Neural cell (in vitro differentiated cells): ENCODE results near the gene TMOD2. TPM values are rescaled to one million over a fixed set of nuclear protein-coding genes. Genes with fewer than 3 reads are reported as not detected.

Experiments used
- H2AFZ ChIP-seq: fragments of 200-600, 300-800 bp; sonication (generic), shearing (Covaris generic); 2 replicates; pipeline ENCODE4 v1.6.0; 2014; ENCODE audit warnings: low read depth, mild to moderate bottlenecking, antibody characterized with exemption, low read length, moderate library complexity
- H3F3A ChIP-seq: fragments of 200-600 bp; shearing (Covaris generic); 2 replicates; pipeline ENCODE4 v1.6.1; 2016; ENCODE audit warnings: mild to moderate bottlenecking, moderate library complexity, mixed read lengths, antibody characterized with exemption, low read length; ENCODE audit not compliant: insufficient read depth, poor library complexity, severe bottlenecking
- H3K27ac ChIP-seq: fragments of 200-600, 300-800 bp; sonication (generic), shearing (Covaris generic); 2 replicates; pipeline ENCODE4 v1.5.1; 2014; ENCODE audit warnings: mild to moderate bottlenecking, low read length, moderate library complexity
- H3K27me3 ChIP-seq: fragments of 300-800, 200-600 bp; sonication (generic), shearing (Covaris generic); 2 replicates; pipeline ENCODE4 v1.6.0; 2014; ENCODE audit warnings: mild to moderate bottlenecking, low read depth, low read length, moderate library complexity; ENCODE audit not compliant: insufficient read depth
- H3K36me3 ChIP-seq: fragments of 300-800, 200-600 bp; sonication (generic), shearing (Covaris generic); 2 replicates; pipeline ENCODE4 v1.5.1; 2014; ENCODE audit warnings: mild to moderate bottlenecking, antibody characterized with exemption, low read length, moderate library complexity; ENCODE audit not compliant: insufficient read depth
- H3K4me2 ChIP-seq: fragments of 300-800, 200-600 bp; sonication (generic), shearing (Covaris generic); 2 replicates; pipeline ENCODE4 v1.6.0; 2014; ENCODE audit warnings: mild to moderate bottlenecking, low read length
- H3K4me3 ChIP-seq: fragments of 300-800, 200-600 bp; sonication (generic), shearing (Covaris generic); 2 replicates; pipeline ENCODE4 v1.5.1; 2014; ENCODE audit warnings: mild to moderate bottlenecking, low read length, moderate library complexity
- H3K79me2 ChIP-seq: fragments of 200-600 bp; shearing (Covaris generic); replicated peaks from 2 replicates; pipeline ENCODE4 v1.6.0; 2014; ENCODE audit warnings: mild to moderate bottlenecking, low read length, moderate library complexity; ENCODE audit not compliant: insufficient read depth
- H3K9ac ChIP-seq: fragments of 300-800, 200-600 bp; sonication (generic), shearing (Covaris generic); 2 replicates; pipeline ENCODE4 v1.6.1; 2016; ENCODE audit warnings: mild to moderate bottlenecking, low read length, mixed read lengths
- H3K9me2 ChIP-seq: fragments of 200-600 bp; shearing (Covaris generic); 2 replicates; pipeline ENCODE4 v1.6.1; 2016; ENCODE audit warnings: mild to moderate bottlenecking, low read length, mixed read lengths; ENCODE audit not compliant: insufficient read depth
- H3K9me3 ChIP-seq: fragments of 200-600, 300-800 bp; sonication (generic), shearing (Covaris generic); 2 replicates; pipeline ENCODE4 v1.6.1; 2016; ENCODE audit warnings: mild to moderate bottlenecking, mixed run types, low read length, moderate library complexity, mixed read lengths
- H4K20me1 ChIP-seq: fragments of 200-600 bp; shearing (Covaris generic); 2 replicates; pipeline ENCODE4 v1.6.1; 2016; ENCODE audit warnings: mild to moderate bottlenecking, mixed run types; ENCODE audit not compliant: insufficient read depth
- EP300 ChIP-seq: fragments of 450-650 bp; conservative IDR thresholded peaks from 2 replicates; pipeline ENCODE4 v1.6.1; 2014; ENCODE audit warnings: antibody characterized with exemption, mild to moderate bottlenecking, moderate library complexity; ENCODE audit not compliant: poor library complexity, severe bottlenecking
- EZH2 ChIP-seq: fragments of 200-600, 300-800 bp; shearing (Covaris generic), sonication (generic); IDR thresholded peaks from 2 replicates; pipeline ENCODE4 v1.6.1; 2014; ENCODE audit warnings: antibody characterized with exemption, low read length, borderline replicate concordance, mild to moderate bottlenecking; ENCODE audit not compliant: insufficient read depth, poor library complexity, severe bottlenecking
- MXI1 ChIP-seq: fragments of 450-650 bp; conservative IDR thresholded peaks from 2 replicates; pipeline ENCODE4 v1.6.1; 2014; ENCODE audit warnings: antibody characterized with exemption, mild to moderate bottlenecking; ENCODE audit not compliant: poor library complexity, severe bottlenecking
- POLR2AphosphoS5 ChIP-seq: IDR thresholded peaks from 2 replicates; pipeline ENCODE4 v1.6.1; 2012
- RAD21 ChIP-seq: fragments of 450-650 bp; conservative IDR thresholded peaks from 2 replicates; pipeline ENCODE4 v1.6.1; 2014; ENCODE audit warnings: antibody characterized with exemption, mild to moderate bottlenecking, moderate library complexity
- SMC3 ChIP-seq: fragments of 450-650 bp; conservative IDR thresholded peaks from 2 replicates; pipeline ENCODE4 v1.6.1; 2014; ENCODE audit warnings: antibody characterized with exemption, mild to moderate bottlenecking, moderate library complexity; ENCODE audit not compliant: poor library complexity
- TAF1 ChIP-seq: IDR thresholded peaks from 2 replicates; pipeline ENCODE4 v1.6.1; 2012; ENCODE audit warnings: low read depth
- polyA plus RNA-seq: library from polyadenylated mRNA; depleted of rRNA; stranded (reverse); fragments of >200 nt; gene quantifications from 2 replicates; pipeline ENCODE4 v1.2.3, GENCODE V29; 2014
- TF ChIP-seq, protein P1 (sequence below): IDR thresholded peaks from 2 replicates; pipeline ENCODE4 v1.6.1; 2012; ENCODE audit warnings: borderline replicate concordance
- TF ChIP-seq, protein P2 (sequence below): fragments of 450-650 bp; IDR thresholded peaks from 2 replicates; pipeline ENCODE4 v1.5.1; 2014; ENCODE audit warnings: antibody characterized with exemption, mild to moderate bottlenecking, moderate library complexity; ENCODE audit not compliant: poor library complexity, severe bottlenecking

Gene TMOD2
- polyA plus RNA-seq, 1 donor from 2014 or later, result 79.9 TPM

DNA sequence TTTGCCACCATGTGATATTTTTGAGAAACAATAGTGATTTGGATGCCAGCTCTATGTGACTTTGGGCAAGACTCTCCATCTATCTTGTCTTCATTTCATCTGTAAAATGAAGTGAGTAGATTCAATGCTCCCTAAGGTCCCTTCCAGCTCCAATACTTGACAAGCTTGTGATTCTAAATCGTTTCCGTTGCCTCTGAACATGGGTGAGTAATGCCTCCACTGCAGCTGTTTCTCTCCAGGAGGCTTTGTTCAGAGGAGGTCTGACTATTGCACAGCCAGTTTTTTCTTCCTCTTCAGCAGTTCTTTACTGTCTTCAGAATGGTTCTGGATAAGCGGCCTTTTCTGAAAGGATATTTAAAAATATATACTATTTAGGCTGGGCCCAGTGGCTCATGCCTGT lies 63.2 kb downstream of the TMOD2 start:
- H3K4me2 ChIP-seq, result no peak overlapping the region
- no peak overlapping the region for H3K27ac ChIP-seq
- no peak for TF ChIP-seq POLR2AphosphoS5
- no peak for TF ChIP-seq RAD21
- no peak for TF ChIP-seq MXI1
- no peak for TF ChIP-seq EZH2
- no peaks in the 10 kb centered on the region for H3K9me2 ChIP-seq
- no peaks in the 10 kb centered on the region for H3F3A ChIP-seq
- no peaks in the 10 kb centered on the region for H3K36me3 ChIP-seq
- H2AFZ ChIP-seq, result no peak overlapping the region
- H4K20me1 ChIP-seq, result no peaks in the 10 kb centered on the region
- H3K9me3 ChIP-seq, result no peaks in the 10 kb centered on the region
- no peaks in the 10 kb centered on the region for H3K27me3 ChIP-seq
- no peak overlapping the region for H3K9ac ChIP-seq
- H3K4me3 ChIP-seq, result no peak overlapping the region
- no peaks in the 10 kb centered on the region for H3K79me2 ChIP-seq

DNA sequence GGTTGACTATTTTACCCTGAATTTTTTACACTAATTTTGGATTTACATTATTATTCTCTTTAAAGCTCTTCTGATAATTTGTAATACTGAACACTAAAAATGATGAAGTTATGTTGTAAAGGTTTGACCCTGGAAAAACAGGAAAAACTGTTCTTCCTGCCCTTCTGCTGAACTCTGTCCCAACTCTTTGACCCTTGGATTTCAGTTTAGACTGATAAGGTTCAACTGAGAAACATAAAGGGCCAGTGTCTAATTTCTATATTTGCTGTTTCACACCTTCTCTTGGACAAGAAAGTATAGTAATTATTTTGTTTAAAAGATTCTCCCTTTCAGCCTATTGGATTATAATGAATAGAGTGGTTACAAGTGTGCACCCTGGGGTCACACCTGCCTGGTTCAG lies 65.2 kb downstream of the TMOD2 start:
- Histone ChIP-seq H3K36me3 (no peaks in the 10 kb centered on the region), H3K9ac (no peak overlapping the region), H3K79me2 (no peaks in the 10 kb centered on the region), H3K4me2 (no peak overlapping the region), H3K4me3 (no peak overlapping the region), H2AFZ (no peak overlapping the region), H3K27me3 (no peaks in the 10 kb centered on the region), H4K20me1 (no peaks in the 10 kb centered on the region), H3K9me3 (no peaks in the 10 kb centered on the region), H3F3A (no peaks in the 10 kb centered on the region), H3K27ac (no peak overlapping the region), H3K9me2 (no peaks in the 10 kb centered on the region)
- no peak for TF ChIP-seq EZH2
- TF ChIP-seq TAF1, result no peak
- TF ChIP-seq, protein P1, sequence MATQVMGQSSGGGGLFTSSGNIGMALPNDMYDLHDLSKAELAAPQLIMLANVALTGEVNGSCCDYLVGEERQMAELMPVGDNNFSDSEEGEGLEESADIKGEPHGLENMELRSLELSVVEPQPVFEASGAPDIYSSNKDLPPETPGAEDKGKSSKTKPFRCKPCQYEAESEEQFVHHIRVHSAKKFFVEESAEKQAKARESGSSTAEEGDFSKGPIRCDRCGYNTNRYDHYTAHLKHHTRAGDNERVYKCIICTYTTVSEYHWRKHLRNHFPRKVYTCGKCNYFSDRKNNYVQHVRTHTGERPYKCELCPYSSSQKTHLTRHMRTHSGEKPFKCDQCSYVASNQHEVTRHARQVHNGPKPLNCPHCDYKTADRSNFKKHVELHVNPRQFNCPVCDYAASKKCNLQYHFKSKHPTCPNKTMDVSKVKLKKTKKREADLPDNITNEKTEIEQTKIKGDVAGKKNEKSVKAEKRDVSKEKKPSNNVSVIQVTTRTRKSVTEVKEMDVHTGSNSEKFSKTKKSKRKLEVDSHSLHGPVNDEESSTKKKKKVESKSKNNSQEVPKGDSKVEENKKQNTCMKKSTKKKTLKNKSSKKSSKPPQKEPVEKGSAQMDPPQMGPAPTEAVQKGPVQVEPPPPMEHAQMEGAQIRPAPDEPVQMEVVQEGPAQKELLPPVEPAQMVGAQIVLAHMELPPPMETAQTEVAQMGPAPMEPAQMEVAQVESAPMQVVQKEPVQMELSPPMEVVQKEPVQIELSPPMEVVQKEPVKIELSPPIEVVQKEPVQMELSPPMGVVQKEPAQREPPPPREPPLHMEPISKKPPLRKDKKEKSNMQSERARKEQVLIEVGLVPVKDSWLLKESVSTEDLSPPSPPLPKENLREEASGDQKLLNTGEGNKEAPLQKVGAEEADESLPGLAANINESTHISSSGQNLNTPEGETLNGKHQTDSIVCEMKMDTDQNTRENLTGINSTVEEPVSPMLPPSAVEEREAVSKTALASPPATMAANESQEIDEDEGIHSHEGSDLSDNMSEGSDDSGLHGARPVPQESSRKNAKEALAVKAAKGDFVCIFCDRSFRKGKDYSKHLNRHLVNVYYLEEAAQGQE, result no peak
- TF ChIP-seq RAD21, result no peak
- TF ChIP-seq, protein P2, sequence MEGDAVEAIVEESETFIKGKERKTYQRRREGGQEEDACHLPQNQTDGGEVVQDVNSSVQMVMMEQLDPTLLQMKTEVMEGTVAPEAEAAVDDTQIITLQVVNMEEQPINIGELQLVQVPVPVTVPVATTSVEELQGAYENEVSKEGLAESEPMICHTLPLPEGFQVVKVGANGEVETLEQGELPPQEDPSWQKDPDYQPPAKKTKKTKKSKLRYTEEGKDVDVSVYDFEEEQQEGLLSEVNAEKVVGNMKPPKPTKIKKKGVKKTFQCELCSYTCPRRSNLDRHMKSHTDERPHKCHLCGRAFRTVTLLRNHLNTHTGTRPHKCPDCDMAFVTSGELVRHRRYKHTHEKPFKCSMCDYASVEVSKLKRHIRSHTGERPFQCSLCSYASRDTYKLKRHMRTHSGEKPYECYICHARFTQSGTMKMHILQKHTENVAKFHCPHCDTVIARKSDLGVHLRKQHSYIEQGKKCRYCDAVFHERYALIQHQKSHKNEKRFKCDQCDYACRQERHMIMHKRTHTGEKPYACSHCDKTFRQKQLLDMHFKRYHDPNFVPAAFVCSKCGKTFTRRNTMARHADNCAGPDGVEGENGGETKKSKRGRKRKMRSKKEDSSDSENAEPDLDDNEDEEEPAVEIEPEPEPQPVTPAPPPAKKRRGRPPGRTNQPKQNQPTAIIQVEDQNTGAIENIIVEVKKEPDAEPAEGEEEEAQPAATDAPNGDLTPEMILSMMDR, result no peak

DNA sequence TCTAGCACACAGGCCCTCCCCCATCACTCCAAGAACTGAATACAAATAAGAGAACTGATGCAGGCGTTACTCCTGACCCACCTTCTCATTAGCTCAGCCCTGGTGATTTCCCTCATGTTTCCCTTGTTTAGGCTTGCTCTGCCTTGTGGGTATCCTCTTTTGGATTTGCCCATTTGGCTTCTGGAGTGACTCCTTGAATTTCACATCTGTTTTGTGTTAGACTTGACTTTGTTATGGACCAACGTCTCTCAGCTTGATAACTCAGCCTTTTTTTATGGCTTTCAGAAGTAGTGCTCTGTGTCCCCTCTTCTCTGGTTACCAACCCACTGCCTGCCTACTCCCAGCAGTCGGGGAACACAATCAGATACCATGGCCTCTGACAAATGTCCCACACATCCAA lies 66.8 kb downstream of the TMOD2 start:
- no peak for TF ChIP-seq POLR2AphosphoS5
- TF ChIP-seq MXI1, result no peak
- TF ChIP-seq EZH2, result no peak
- TF ChIP-seq SMC3, result no peak
- TF ChIP-seq, protein P2, result no peak
- TF ChIP-seq RAD21, result no peak
- no peak for TF ChIP-seq EP300
- TF ChIP-seq TAF1, result no peak
- TF ChIP-seq, protein P1, result no peak

More for the DNA sequence above, 66.8 kb downstream of the TMOD2 start:
- H3K4me3 ChIP-seq, result no peak overlapping the region
- H4K20me1 ChIP-seq, result no peaks in the 10 kb centered on the region
- H3K9me2 ChIP-seq, result no peaks in the 10 kb centered on the region
- no peaks in the 10 kb centered on the region for H3K79me2 ChIP-seq
- H3K27me3 ChIP-seq, result no peaks in the 10 kb centered on the region
- no peak overlapping the region for H3K27ac ChIP-seq
- H3K9ac ChIP-seq, result no peak overlapping the region
- H3K4me2 ChIP-seq, result no peak overlapping the region
- H3K36me3 ChIP-seq, result no peaks in the 10 kb centered on the region
- H2AFZ ChIP-seq, result no peak overlapping the region
- H3K9me3 ChIP-seq, result no peaks in the 10 kb centered on the region
- no peaks in the 10 kb centered on the region for H3F3A ChIP-seq
